GM18870 (cell line): ENCODE measurements around the gene ANKRD12.
A peak's percentile ranks its signal among the peaks of the same experiment; 100 is the strongest.
"Not testable (repeated sequence)": the region's sequence is repeated elsewhere in the genome, so short reads cannot be mapped to it uniquely, and the experiment has no call there.

Source experiments
- ATAC-seq: cut with Tn5 transposase; IDR thresholded peaks from one replicate; pipeline ENCODE4 v1.9.1; 2021; ENCODE audit warnings: moderate library complexity; ENCODE audit not compliant: unreplicated experiment

ANKRD12 gene

GRCh38 chr18:9226463-9226862 is 89.9 kb downstream of the ANKRD12 start:
- ATAC-seq, result no peak

- no peak for ATAC-seq
Observed at GRCh38 chr18:9231852-9232486, 95.4 kb downstream of the ANKRD12 start.

GRCh38 chr18:9232977-9233376 is 96.4 kb downstream of the ANKRD12 start:
- ATAC-seq, result no peak

GRCh38 chr18:9233771-9234440 is 97.3 kb downstream of the ANKRD12 start:
- no peak for ATAC-seq

GRCh38 chr18:9234528-9234927 is 97.9 kb downstream of the ANKRD12 start:
- ATAC-seq, result no peak

GRCh38 chr18:9237981-9238380 is 101.4 kb downstream of the ANKRD12 start:
- ATAC-seq, result no peak

- no peak for ATAC-seq
Observed at GRCh38 chr18:9239720-9240119, 103.1 kb downstream of the ANKRD12 start.

GRCh38 chr18:9240270-9240669 is 103.7 kb downstream of the ANKRD12 start:
- peak; percentile 59 for ATAC-seq

GRCh38 chr18:9243029-9243428 is 106.4 kb downstream of the ANKRD12 start:
- ATAC-seq, result no peak

GRCh38 chr18:9244376-9244775 is 107.8 kb downstream of the ANKRD12 start:
- ATAC-seq, result no peak

GRCh38 chr18:9248661-9249060 is 112.1 kb downstream of the ANKRD12 start:
- ATAC-seq, result no peak

- ATAC-seq, result no peak
Observed at GRCh38 chr18:9249254-9249653, 112.7 kb downstream of the ANKRD12 start.

GRCh38 chr18:9259173-9259572 is 122.6 kb downstream of the ANKRD12 start:
- no peak for ATAC-seq

- no peak for ATAC-seq
Observed at GRCh38 chr18:9260388-9261380, 124.1 kb downstream of the ANKRD12 start.

- no peak for ATAC-seq
Observed at GRCh38 chr18:9263264-9263663, 126.7 kb downstream of the ANKRD12 start.

- not testable (repeated sequence) for ATAC-seq
Observed at GRCh38 chr18:9264797-9265196, 128.2 kb downstream of the ANKRD12 start.

- no peak for ATAC-seq
Observed at GRCh38 chr18:9273221-9273620, 136.6 kb downstream of the ANKRD12 start.

- no peak for ATAC-seq
Observed at GRCh38 chr18:9275890-9276289, 139.3 kb downstream of the ANKRD12 start.

GRCh38 chr18:9278028-9278427 is 141.4 kb downstream of the ANKRD12 start:
- ATAC-seq, result no peak

- ATAC-seq, result no peak
Observed at GRCh38 chr18:9280849-9281248, 144.3 kb downstream of the ANKRD12 start.

GRCh38 chr18:9281780-9282179 is 145.2 kb downstream of the ANKRD12 start:
- ATAC-seq, result no peak

- ATAC-seq, result no peak
Observed at GRCh38 chr18:9283791-9284190, 147.2 kb downstream of the ANKRD12 start.
